ENCODE results near the gene ITGBL1.

GRCh38 chr13:101415358-101416174, 36.9 kb upstream of the ITGBL1 start:
- TF ChIP-seq CTCF (IDR thresholded peaks at IDR 0.05), result no peak
- TF ChIP-seq POLR2A (IDR thresholded peaks at IDR 0.05), result no peak

Data from tibial nerve (tissue), 3 donors.